H1 (cell line): ENCODE measurements around the gene RO60. TPM values are rescaled to one million over a fixed set of nuclear protein-coding genes. Genes with fewer than 3 reads are reported as not detected.

Source experiments
- ASH2L ChIP-seq: fragments of 200-600, 300-600 bp; sonication (generic); IDR thresholded peaks from one replicate; pipeline ENCODE4 v1.7.1; 2017; ENCODE audit warnings: low read length
- CHD1 ChIP-seq: IDR thresholded peaks from 2 replicates; pipeline ENCODE4 v1.6.1; 2012; ENCODE audit warnings: low read depth, low read length, improper control_type of control experiment
- CREB1 ChIP-seq: IDR thresholded peaks from 2 replicates; pipeline ENCODE4 v1.6.1; 2012; ENCODE audit warnings: inconsistent platforms
- KDM4A ChIP-seq: IDR thresholded peaks from one replicate; pipeline ENCODE4 v1.7.1; 2012; ENCODE audit warnings: low read depth, mild to moderate bottlenecking, moderate library complexity, low read length, inconsistent platforms; ENCODE audit not compliant: severe bottlenecking
- MAFK ChIP-seq: IDR thresholded peaks from 2 replicates; pipeline ENCODE4 v1.6.1; 2012; ENCODE audit warnings: low read depth, mild to moderate bottlenecking, improper control_type of control experiment, low read length
- PHF8 ChIP-seq: fragments of 200-600 bp; sonication (generic); conservative IDR thresholded peaks from 2 replicates; pipeline ENCODE4 v1.7.1; 2012; ENCODE audit warnings: low read depth, mild to moderate bottlenecking, inconsistent platforms, low read length, moderate library complexity
- POLR2A ChIP-seq, 2 experiments: IDR thresholded peaks; 1 replicate in 1 of 2; 2 replicates in 1 of 2; pipeline ENCODE4 v1.6.1; 2011; ENCODE audit warnings: low read depth in 2 of 2, low read length in 2 of 2, mild to moderate bottlenecking in 2 of 2; ENCODE audit errors: control extremely low read depth in 1 of 2
- POLR2AphosphoS5 ChIP-seq: IDR thresholded peaks from 2 replicates; pipeline ENCODE4 v1.6.1; 2011; ENCODE audit warnings: low read depth, low read length
- RAD21 ChIP-seq, 2 experiments: IDR thresholded peaks in 1 of 2; conservative IDR thresholded peaks in 1 of 2; 2 replicates each; pipeline ENCODE4 v1.6.1; 2011; ENCODE audit warnings: low read depth in 2 of 2, low read length in 2 of 2, improper control_type of control experiment in 1 of 2, inconsistent platforms in 1 of 2, mild to moderate bottlenecking in 1 of 2, moderate library complexity in 1 of 2
- RBBP5 ChIP-seq: IDR thresholded peaks from 2 replicates; pipeline ENCODE4 v1.7.1; 2012; ENCODE audit warnings: low read depth, mild to moderate bottlenecking, inconsistent platforms, low read length, moderate library complexity, borderline replicate concordance
- SIN3A ChIP-seq, 2 experiments: IDR thresholded peaks in 1 of 2; conservative IDR thresholded peaks in 1 of 2; 2 replicates each; pipeline ENCODE4 v1.6.1; 2011 to 2012; ENCODE audit warnings: low read length in 2 of 2, improper control_type of control experiment in 1 of 2, low read depth in 1 of 2, mild to moderate bottlenecking in 1 of 2
- SIRT6 ChIP-seq: IDR thresholded peaks from one replicate; pipeline ENCODE4 v1.7.1; 2012; ENCODE audit warnings: low read length, inconsistent platforms
- SP4 ChIP-seq: IDR thresholded peaks from 2 replicates; pipeline ENCODE4 v1.6.1; 2012; ENCODE audit warnings: low read length, inconsistent platforms
- TAF1 ChIP-seq: IDR thresholded peaks from 2 replicates; pipeline ENCODE4 v1.6.1; 2011; ENCODE audit warnings: mild to moderate bottlenecking, low read depth, low read length
- TAF7 ChIP-seq: optimal IDR thresholded peaks from 2 replicates; pipeline ENCODE3; 2011; ENCODE audit warnings: low read depth, mild to moderate bottlenecking, inconsistent platforms, low read length, moderate library complexity, borderline replicate concordance
- polyA plus RNA-seq, 7 experiments: library from polyadenylated mRNA; depleted of rRNA in 3 of 7; stranded (reverse) in 5 of 7; unstranded in 2 of 7; fragments of >200 nt in 5 of 7; fragments of 200-250 nt in 2 of 7; gene quantifications; 1 replicate in 5 of 7; 2 replicates in 1 of 7; 4 replicates in 1 of 7; pipeline versions ENCODE4 v1.2.1 to v1.2.3, GENCODE V29; 2011 to 2013; ENCODE audit warnings: missing spikeins in 2 of 7, mixed read lengths in 2 of 7
- total RNA-seq: library from RNA; stranded (reverse); fragmentation: NEBNext Ultra II Directional; extraction: Animal tissue kit (Norgen Biotek cat#: 25700); gene quantifications from 2 replicates; pipeline ENCODE4 v1.2.1, GENCODE V29; 2021

Gene RO60
- total and polyA plus RNA-seq, 2 of the 8 experiments (the other 6 are each of a cell fraction or from before 2014, with no cell fraction given) = 13.6 to 103 TPM

GRCh38 chr1:193104907-193105820 is 45.8 kb downstream of the RO60 start, which contains the start of gene GLRX2 (continued):
- TF ChIP-seq RBBP5 (peak; percentile 92; the same call in 1 of the 2 replicates), PHF8 (peak; percentile 68), CHD1 (no peak), ASH2L (peak; percentile 61), SIN3A (conservative IDR thresholded peaks at IDR 0.05 in 1 of 2, IDR thresholded peaks at IDR 0.05 in 1 of 2; ENCODE audit: low read depth in 1 of 2, low read length in 2 of 2) (peak in 1 of 2 experiments; percentile 25; a peak in 1 of 4 replicates), CREB1 (peak; percentile 69; the same call in 1 of the 2 replicates), MAFK (no peak), POLR2A (IDR thresholded peaks at IDR 0.05; ENCODE audit: control extremely low read depth in 1 of 2, low read depth in 2 of 2, low read length in 2 of 2) (peak; percentile 45 to 53; a peak in 1 of 3 replicates), KDM4A (peak; percentile 88), POLR2AphosphoS5 (peak; percentile 75), SIRT6 (no peak), RAD21 (IDR thresholded peaks at IDR 0.05 in 1 of 2, conservative IDR thresholded peaks at IDR 0.05 in 1 of 2; ENCODE audit: low read depth in 2 of 2, low read length in 2 of 2) (peak; percentile 5 to 26; a peak in 2 of 4 replicates), SP4 (0 out of 2 replicates have a peak, but pooled peaks have one; percentile 47), TAF7 (no peak), TAF1 (peak; percentile 74)
